Hematopoietic multipotent progenitor cell treated with erythropoietin and hydrocortisone succinate and interleukin-3 and kit ligand, for 8 days (in vitro differentiated cells): Measurements from ENCODE around the gene RTP5.

Experiments
- DNase-seq: peaks from one replicate; pipeline ENCODE4 v3.0.0-alpha.2; 2015

Gene RTP5

DNA sequence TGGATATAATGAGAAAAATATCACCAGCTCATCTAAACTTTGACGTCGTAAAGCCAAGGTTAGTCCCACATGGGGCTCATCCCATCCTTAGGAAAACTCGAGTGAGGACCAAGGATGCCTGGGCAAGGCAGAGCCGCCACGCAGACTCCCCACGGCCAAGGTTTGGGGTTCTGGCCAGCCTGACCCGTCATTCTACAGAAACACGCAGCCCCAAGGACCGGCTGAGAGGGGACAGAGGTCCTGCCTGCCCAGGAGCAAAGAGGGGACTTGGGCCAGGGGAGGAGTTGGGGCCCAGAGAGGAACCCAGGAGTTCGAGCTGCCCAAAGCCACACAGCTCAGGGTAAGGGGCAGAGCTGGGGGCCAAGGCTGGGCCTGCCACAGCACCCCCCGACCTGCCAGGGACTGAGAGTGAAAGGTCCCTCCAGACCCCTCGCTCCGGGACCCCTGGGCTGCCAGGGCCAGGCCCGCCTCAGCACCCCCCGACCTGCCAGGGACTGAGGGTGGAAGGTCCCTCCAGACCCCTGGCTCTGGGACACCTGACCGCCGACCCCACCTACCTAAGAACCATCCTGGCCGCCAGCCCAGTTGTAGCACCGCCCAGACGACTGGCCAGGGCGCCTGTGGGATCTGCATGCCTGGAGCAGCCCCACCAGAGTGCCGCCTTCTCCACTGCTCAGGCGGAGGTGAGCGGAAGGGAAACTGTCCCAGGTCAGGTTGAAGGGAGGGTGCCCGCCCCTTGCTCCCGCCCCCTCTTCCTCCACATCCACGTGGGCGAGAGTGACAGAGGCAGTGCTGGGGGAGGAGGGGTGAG, 11.1 kb upstream of the RTP5 start, which contains the start of gene PDCD1:
Gene PDCD1, minus strand, starts transcription at position 689 of the 811 bp plus-strand sequence. Its CDS starts 56 bp downstream, at position 633.
- DNase-seq: no peak

- no peak for DNase-seq
Observed at GRCh38 chr2:241859017-241859435, 10.5 kb upstream of the RTP5 start.

GRCh38 chr2:241859436-241860183, 9.9 kb upstream of the RTP5 start:
- no peak for DNase-seq

DNA sequence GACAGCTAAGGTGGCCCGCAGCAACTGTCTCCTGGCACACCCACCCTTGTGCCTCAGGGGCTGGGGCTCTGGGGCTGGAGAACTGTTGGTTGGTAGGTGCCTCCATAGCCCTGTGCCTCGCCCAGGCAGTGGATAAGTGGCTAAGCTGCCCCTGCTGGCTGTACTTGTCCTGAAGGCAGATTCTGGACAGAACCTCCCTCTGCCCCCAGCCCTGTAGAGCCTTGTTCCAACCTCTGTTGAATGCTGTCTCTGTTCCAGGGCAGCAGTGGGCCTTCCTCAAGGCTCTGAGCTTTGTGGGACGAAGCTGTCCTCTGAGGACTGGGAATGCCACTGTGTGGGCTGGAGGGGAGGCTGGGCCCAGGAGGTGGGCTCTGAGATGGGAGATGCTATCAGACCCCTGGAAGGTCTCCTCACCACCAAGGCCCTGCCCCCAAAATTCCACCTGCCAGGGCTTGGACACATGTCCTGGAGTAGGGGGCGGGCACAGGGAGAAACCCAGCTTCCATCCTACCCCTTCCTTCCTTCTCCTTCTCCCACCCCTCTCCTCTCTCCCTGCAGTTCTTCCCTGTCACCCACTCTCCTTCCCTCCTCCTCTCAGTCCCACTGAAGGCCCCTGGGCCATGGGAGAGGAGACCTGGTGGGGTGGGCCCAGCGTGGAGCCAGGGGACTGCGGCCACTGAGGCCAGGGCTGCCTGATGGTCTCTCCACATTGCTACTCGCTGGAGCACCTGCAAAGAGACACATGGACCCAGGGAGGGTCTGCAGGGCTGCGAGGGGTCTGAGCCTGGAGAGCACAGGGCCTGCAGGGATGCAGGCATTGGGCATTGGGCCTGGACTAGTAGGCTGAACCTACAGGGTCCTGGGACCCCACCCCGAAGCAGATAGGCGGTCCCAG, 9.1 kb upstream of the RTP5 start:
- DNase-seq: no peak

- DNase-seq: no peak
Observed at GRCh38 chr2:241861264-241861663, 8.3 kb upstream of the RTP5 start.

- DNase-seq: no peak
Observed at GRCh38 chr2:241862093-241862492, 7.4 kb upstream of the RTP5 start.

DNA sequence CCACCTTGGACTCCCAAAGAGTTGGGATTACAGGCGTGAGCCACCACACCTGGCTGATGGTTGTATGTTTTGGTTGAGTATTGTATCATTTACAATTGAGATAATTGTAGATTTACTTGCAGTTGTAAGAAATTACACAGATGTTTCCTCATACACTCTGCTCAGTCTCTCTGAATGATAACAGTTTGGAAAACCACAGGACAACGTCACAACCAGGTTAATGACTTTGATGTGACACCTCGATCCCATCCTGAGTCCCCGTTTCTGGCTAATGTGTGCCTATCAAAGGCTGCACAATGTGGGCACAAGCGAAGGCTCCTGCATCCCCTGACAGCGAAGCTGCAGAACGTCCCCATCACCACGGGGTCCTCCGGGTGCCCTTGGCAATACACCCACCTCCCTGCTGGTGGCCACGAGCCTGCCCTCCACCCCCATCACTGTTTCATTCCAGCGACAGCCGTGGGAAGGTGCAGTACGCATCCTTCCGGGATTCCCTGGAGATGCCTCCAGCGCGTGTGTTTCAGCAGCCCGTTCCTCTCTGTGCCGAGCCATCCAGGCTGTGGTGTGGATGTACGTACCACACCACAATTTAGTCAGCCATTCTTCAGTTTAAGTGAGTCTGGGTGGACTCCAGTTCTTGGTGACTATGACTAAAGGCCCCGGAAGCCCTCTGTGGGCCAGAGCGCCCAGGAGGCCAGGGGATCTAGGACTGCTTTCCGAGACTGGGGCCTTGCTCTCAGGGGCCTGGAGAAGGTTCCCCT, 6.6 kb upstream of the RTP5 start:
- no peak for DNase-seq

- DNase-seq: no peak
Observed at GRCh38 chr2:241863536-241863954, 6.0 kb upstream of the RTP5 start.

DNA sequence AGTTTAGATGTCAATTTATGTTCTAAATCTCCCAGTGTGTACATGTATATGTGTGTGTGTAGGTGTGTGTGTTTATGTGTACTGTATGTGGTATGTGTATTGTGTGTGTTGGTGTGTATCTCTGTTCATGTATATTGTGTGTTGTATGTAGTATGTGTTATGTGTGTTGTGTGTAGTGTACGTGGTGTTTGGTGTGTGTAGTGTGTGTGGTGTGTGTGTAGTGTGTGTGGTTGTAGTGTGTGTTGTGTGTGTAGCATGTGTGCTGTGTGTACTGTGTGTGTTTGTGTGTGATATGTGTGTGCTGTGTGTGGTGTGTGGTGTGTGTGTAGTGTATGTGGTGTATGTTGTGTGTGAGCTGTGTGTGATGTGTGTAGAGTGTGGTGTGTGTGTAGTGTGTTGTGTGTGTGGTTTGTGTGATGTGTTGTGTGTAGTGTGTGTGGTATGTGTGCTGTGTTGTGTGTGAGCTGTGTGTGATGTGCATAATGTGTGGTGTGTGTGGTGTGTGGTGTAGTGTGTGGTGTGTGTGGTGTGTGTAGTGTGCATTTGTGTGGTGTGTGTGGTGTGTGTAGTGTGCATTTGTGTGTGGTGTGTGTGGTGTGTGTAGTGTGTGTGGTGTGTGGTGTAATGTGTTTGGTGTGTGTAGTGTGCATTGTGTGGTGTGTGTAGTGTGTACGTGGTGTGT, 5.2 kb upstream of the RTP5 start:
- no peak for DNase-seq

DNA sequence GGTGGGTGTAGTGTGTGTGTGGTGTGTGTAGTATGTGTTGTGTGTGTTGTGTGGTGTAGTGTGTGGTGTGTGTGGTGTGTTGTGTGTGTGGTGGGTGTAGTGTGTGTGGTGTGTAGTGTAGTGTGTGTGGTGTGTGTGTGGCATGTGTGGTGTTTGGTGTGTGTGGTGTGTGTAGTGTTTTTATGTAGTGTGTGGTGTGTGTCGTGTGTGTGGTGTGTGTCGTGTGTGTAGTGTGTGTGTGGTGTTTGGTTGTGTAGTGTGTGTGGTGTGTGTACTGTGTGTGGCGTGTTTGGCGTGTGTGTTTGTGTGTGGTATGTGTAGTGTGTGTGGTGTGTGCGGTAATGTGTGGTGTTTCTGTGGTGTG, 4.7 kb upstream of the RTP5 start:
- no peak for DNase-seq

DNA sequence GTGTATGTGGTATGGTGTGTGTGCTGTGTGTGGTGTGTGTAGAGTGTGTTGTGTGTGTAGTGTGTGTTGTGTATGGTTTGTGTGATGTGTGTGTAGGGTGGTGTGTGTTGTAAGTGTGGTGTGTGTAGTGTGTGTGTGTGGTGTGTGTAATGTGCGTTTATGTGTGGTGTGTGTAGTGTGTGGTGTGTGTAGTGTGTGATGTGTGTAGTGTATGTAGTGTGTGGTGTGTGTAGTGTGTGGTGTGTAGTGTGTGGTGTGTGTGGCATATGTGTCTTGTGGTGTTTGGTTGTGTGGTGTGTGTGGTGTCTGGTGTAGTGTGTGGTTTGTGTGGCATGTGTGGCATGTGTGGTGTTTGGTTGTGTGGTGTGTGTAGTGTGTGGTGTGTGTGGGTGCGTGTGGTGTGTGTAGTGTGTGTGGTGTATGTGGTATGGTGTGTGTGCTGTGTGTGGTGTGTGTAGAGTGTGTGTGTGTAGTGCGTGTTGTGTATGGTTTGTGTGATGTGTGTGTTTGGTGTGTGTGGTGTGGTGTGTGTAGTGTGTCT, 4.0 kb upstream of the RTP5 start:
- DNase-seq: no peak

DNA sequence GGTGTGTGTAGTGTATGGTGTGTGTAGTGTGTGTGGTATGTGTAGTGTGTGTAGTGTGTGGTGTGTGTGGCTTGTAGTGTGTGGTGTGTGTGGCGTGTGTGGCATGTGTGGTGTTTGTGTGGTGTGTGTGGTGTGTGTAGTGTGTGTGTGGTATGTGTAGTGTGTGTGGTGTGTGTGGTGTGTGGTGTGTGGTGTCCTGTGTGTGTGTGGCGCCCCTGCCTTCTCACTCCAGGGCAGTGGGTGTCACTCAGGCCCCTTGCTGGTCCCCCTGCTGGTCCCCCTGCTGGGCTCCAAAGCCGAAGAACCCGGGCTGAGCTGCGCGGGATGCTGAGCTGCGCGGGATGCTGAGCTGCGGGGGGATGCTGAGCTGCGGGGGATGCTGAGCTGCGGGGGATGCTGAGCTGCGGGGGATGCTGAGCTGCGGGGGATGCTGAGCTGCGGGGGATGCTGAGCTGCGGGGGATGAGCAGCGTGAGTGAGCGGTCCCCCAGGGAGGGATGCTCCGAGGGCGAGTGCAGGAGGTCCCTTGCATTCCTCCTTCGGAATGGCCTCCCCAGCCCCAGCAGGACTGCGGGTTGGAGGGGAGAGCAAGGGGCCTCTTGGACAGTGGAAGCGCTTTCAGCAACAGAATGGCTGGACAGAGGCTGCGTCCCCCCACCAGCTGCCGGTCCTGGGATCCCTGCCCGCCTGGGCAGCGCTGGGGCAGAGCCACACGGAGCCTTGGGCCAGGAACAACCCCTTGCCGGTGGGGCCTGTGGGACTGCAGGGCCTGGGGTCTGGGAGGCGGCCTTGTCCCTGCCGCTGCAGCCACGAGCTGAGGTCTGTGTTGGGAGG, 3.4 kb upstream of the RTP5 start:
- no peak for DNase-seq

GRCh38 chr2:241866790-241867645, 2.5 kb upstream of the RTP5 start:
- no peak for DNase-seq

DNA sequence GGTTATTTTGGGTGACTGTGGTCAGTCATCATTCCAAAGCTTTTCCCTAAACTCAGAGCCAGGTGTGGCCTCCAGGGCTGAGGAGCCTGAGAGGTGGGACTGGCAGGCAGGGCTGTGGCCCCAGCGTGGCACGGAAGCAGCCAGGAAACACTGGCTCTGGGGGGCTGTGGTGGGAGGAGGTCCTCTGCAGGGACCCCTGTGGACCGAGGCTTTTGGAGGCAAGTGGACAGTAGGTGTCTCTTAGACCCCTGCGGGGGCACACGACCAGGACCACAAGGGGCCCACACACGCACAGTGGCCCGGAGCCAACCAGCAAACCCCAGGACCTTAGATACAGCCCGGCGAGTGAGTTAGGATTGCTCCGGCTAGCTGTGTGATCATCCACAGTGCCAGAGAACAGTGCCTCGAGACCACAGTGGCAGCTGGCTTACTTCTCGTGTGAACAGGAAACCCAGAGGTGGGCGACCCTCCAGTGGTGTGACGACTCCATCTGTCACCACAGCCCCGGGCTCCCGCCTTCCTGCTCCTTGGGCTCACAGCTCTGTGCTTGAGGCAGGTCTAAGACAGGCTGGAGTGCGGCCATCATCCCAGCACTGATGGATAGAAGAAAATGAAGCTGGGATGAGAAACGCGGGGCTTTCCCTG, 1.6 kb upstream of the RTP5 start:
- no peak for DNase-seq

- no peak for DNase-seq
Observed at GRCh38 chr2:241868661-241869081, 858 bp upstream of the RTP5 start.

- no peak for DNase-seq
Observed at GRCh38 chr2:241870081-241870541, 582 bp downstream of the RTP5 start.

DNA sequence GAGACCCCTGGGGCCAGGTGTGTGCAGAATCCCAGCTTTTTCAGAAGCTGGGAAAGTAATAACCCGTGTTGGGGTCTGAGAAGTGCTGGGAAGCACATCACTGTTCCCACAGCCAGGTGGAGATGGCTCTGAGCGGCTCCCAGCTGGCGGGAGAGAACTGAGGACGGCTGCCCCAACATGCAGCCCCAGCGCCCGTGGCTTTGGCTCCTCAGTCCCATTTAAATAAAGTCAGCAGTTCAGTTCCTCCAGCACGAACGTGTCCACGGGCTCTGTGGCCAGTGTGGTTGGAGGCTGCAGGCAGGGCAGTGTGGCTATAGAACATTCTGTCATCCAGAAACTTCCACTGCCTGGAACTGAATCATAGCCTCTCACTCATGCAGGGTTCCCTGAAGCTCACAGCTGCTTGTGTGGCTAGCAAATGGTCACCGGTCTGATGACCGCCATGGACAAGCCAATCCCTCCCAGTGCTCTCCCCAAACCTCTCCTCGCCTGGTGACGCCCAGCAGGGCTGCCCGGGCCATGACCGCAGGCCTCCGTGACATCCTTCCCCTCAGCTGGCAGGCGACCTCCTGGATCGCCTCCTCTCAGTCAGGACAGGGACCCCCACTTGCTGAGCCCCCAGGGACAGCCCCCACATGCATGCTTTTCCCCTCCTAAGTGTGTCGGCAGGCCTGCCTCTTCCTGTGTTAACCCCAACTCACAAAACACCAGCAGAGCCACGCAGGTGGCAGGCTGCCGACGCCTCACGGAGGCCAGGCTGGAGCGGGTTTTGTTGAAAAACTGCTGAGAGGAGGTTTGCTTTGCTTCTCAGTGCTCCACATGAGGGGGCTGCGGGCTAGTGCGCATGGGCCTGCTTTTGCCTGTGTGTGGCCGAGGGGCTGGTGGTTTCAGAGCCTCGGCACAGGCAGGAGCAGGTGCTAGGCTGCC, 1.3 kb downstream of the RTP5 start:
- no peak for DNase-seq
